ENCODE data around the gene RBM33. TPM values are rescaled to one million over a fixed set of nuclear protein-coding genes. Genes with fewer than 3 reads are reported as not detected.

Gene RBM33
- polyA plus RNA-seq, 3 donors = 15.0 to 27.7 (median 22.2) TPM

GRCh38 chr7:155602156-155602555 is 42.3 kb upstream of the RBM33 start:
- no peaks in the 10 kb centered on the region for H3K36me3 Mint-ChIP-seq
- peaks cover 19% of the 10 kb centered on the region for H3K4me1 Mint-ChIP-seq
- H3K27me3 ChIP-seq (ENCODE audit: control insufficient read depth in 2 of 2, insufficient read depth in 2 of 2, low read length in 2 of 2) = no peaks in the 10 kb centered on the region
- H3K4me2 ChIP-seq (replicated peaks; ENCODE audit: extremely low read depth, low read length, poor library complexity, severe bottlenecking) = no peak overlapping the region
- H4K20me1 ChIP-seq (ENCODE audit: insufficient read depth, low read length) = no peaks in the 10 kb centered on the region
- H3K4me3 ChIP-seq (replicated peaks in 1 of 3; ENCODE audit: low read depth in 2 of 3, low read length in 3 of 3) = no peak overlapping the region
- no peak overlapping the region for H3K9ac ChIP-seq (ENCODE audit: insufficient read depth, low read length, poor library complexity, severe bottlenecking)
- no peak for TF ChIP-seq CTCF (IDR thresholded peaks at IDR 0.05)
- peaks cover 0 to 3% (median 0%) of the 10 kb centered on the region in 7 donors for H3K9me3 Mint-ChIP-seq
- H3K27ac ChIP-seq (ENCODE audit: low read depth in 1 of 2, low read length in 2 of 2) = no peak overlapping the region
- no peaks in the 10 kb centered on the region for H3K36me3 ChIP-seq (replicated peaks in 1 of 2; ENCODE audit: control insufficient read depth in 1 of 2, insufficient read depth in 2 of 2, low read length in 2 of 2)
- no peaks in the 10 kb centered on the region for H3K79me2 ChIP-seq (ENCODE audit: insufficient read depth, low read length)
- 93% methylated on average over 24 of the region's 24 CpGs for WGBS (ENCODE audit: insufficient coverage)
- peaks cover 12 to 15% of the 10 kb centered on the region in 2 donors for H3K4me1 ChIP-seq (ENCODE audit: control insufficient read depth in 1 of 2, insufficient read depth in 2 of 2, low read length in 2 of 2)
- intact Hi-C loops (cut with micrococcal nuclease) = no loop called here
- peaks cover 5 to 29% (median 8%) of the 10 kb centered on the region in 3 donors for H3K27me3 Mint-ChIP-seq (ENCODE audit: low read depth in 3 of 3)
- H3K27ac Mint-ChIP-seq = peak overlapping the region in 1 of 7 donors; percentile 52
- DNase-seq = no peak
- H3K4me3 Mint-ChIP-seq = no peak overlapping the region
- H3K9me3 ChIP-seq (replicated peaks in 1 of 2; ENCODE audit: control insufficient read depth in 1 of 2, insufficient read depth in 1 of 2, low read length in 2 of 2) = no peaks in the 10 kb centered on the region
- no peak overlapping the region for H2AFZ ChIP-seq (ENCODE audit: insufficient read depth, low read depth, low read length, poor library complexity, severe bottlenecking)

- no peaks in the 10 kb centered on the region for H3K9me3 ChIP-seq (replicated peaks in 1 of 2; ENCODE audit: control insufficient read depth in 1 of 2, insufficient read depth in 1 of 2, low read length in 2 of 2)
- WGBS (ENCODE audit: insufficient coverage) = 75% methylated on average over 5 of the region's 7 CpGs
- H3K27ac Mint-ChIP-seq = no peak overlapping the region
- H3K4me3 ChIP-seq (replicated peaks in 1 of 3; ENCODE audit: low read depth in 2 of 3, low read length in 3 of 3) = no peak overlapping the region
- peaks cover 12 to 15% of the 10 kb centered on the region in 2 donors for H3K4me1 ChIP-seq (ENCODE audit: control insufficient read depth in 1 of 2, insufficient read depth in 2 of 2, low read length in 2 of 2)
- H4K20me1 ChIP-seq (ENCODE audit: insufficient read depth, low read length) = no peaks in the 10 kb centered on the region
- H3K27me3 Mint-ChIP-seq (ENCODE audit: low read depth in 3 of 3) = peaks cover 5 to 29% (median 8%) of the 10 kb centered on the region in 3 donors
- H3K27me3 ChIP-seq (ENCODE audit: control insufficient read depth in 2 of 2, insufficient read depth in 2 of 2, low read length in 2 of 2) = no peaks in the 10 kb centered on the region
- intact Hi-C loops (cut with micrococcal nuclease) = no loop called here
- no peak for DNase-seq
- H3K4me1 Mint-ChIP-seq = peaks cover 19% of the 10 kb centered on the region
- peak overlapping the region in 1 of 2 donors; percentile 61 for H3K4me3 Mint-ChIP-seq
- H3K4me2 ChIP-seq (replicated peaks; ENCODE audit: extremely low read depth, low read length, poor library complexity, severe bottlenecking) = peak overlapping the region; percentile 18
- H3K9me3 Mint-ChIP-seq = peaks cover 0 to 3% (median 0%) of the 10 kb centered on the region in 7 donors
- H3K36me3 ChIP-seq (replicated peaks in 1 of 2; ENCODE audit: control insufficient read depth in 1 of 2, insufficient read depth in 2 of 2, low read length in 2 of 2) = no peaks in the 10 kb centered on the region
- TF ChIP-seq CTCF (IDR thresholded peaks at IDR 0.05) = no peak
- no peak overlapping the region for H3K9ac ChIP-seq (ENCODE audit: insufficient read depth, low read length, poor library complexity, severe bottlenecking)
- no peaks in the 10 kb centered on the region for H3K79me2 ChIP-seq (ENCODE audit: insufficient read depth, low read length)
- no peaks in the 10 kb centered on the region for H3K36me3 Mint-ChIP-seq
- no peak overlapping the region for H3K27ac ChIP-seq (ENCODE audit: low read depth in 1 of 2, low read length in 2 of 2)
- H2AFZ ChIP-seq (ENCODE audit: insufficient read depth, low read depth, low read length, poor library complexity, severe bottlenecking) = peak overlapping the region; percentile 78
Measured at GRCh38 chr7:155602750-155603149, 41.7 kb upstream of the RBM33 start.
